SK-N-SH treated with all-trans-retinoic acid at 6 μM for 48 hours (cell line): ENCODE measurements around the gene PCDHGB3.

Source experiments
- ESRRG ChIP-seq: fragments of 250-450 bp; sonication (Bioruptor Pico); IDR thresholded peaks from 2 replicates; pipeline ENCODE4 v1.6.1; 2021; ENCODE audit warnings: mild to moderate bottlenecking
- PPARA ChIP-seq: fragments of 250-450 bp; sonication (Bioruptor Pico); IDR thresholded peaks from 2 replicates; pipeline ENCODE4 v1.5.0; 2020; ENCODE audit warnings: mild to moderate bottlenecking, borderline replicate concordance
- RARB ChIP-seq: fragments of 250-450 bp; sonication (Bioruptor Pico); IDR thresholded peaks from 2 replicates; pipeline ENCODE4 v1.8.0; 2021; ENCODE audit warnings: mild to moderate bottlenecking, moderate library complexity
- ZFP30 ChIP-seq: fragments of 450-650 bp; formaldehyde crosslinking; IDR thresholded peaks from 2 replicates; pipeline ENCODE4 v1.5.0; 2022; ENCODE audit warnings: mild to moderate bottlenecking, moderate library complexity
- TF ChIP-seq, protein P1 (sequence below): fragments of 250-450 bp; sonication (Bioruptor Pico); IDR thresholded peaks from 2 replicates; pipeline ENCODE4 v1.5.1; 2020; ENCODE audit warnings: low read depth, mild to moderate bottlenecking, moderate library complexity

DNA sequence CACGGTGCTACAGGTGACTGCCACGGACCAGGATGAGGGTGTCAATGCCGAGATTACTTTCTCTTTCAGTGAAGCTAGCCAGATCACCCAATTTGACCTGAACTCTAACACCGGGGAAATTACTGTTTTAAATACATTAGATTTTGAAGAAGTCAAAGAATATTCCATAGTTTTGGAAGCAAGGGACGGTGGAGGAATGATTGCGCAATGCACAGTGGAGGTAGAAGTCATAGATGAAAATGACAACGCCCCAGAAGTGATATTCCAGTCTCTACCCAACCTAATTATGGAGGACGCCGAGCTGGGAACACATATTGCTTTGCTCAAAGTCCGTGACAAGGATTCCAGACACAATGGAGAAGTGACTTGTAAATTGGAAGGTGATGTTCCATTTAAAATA is 18.6 kb downstream of the PCDHGB3 start:
- no peak for TF ChIP-seq RARB (CRISPR knock-in tag)
- no peak for TF ChIP-seq ZFP30 (CRISPR knock-in tag)
- no peak for TF ChIP-seq ESRRG
- TF ChIP-seq PPARA, result no peak
- TF ChIP-seq, protein P1, sequence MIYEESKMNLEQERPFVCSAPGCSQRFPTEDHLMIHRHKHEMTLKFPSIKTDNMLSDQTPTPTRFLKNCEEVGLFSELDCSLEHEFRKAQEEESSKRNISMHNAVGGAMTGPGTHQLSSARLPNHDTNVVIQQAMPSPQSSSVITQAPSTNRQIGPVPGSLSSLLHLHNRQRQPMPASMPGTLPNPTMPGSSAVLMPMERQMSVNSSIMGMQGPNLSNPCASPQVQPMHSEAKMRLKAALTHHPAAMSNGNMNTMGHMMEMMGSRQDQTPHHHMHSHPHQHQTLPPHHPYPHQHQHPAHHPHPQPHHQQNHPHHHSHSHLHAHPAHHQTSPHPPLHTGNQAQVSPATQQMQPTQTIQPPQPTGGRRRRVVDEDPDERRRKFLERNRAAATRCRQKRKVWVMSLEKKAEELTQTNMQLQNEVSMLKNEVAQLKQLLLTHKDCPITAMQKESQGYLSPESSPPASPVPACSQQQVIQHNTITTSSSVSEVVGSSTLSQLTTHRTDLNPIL, result no peak
